Fibroblast of villous mesenchyme (primary cell): ENCODE measurements around the gene ICOSLG. TPM values are rescaled to one million over a fixed set of nuclear protein-coding genes. Genes with fewer than 3 reads are reported as not detected.

Experiments
- DNase-seq: peaks from one replicate; pipeline ENCODE4 v3.0.0-alpha.2; 2010; ENCODE audit warnings: low read depth
- H3K4me3 ChIP-seq: 2 replicates; pipeline ENCODE4 v1.5.1; 2011; ENCODE audit warnings: low read depth, mild to moderate bottlenecking, low read length
- CTCF ChIP-seq: IDR thresholded peaks from 2 replicates; pipeline ENCODE4 v1.5.1; 2012; ENCODE audit warnings: low read depth, mild to moderate bottlenecking, low read length; ENCODE audit not compliant: insufficient read depth
- total RNA-seq: library from RNA; depleted of rRNA; stranded (reverse); fragments of >200 nt; gene quantifications from 2 replicates; pipeline ENCODE4 v1.2.3, GENCODE V29; 2012

The ICOSLG gene
- total RNA-seq, 1 donor, result 0.43 TPM

DNA sequence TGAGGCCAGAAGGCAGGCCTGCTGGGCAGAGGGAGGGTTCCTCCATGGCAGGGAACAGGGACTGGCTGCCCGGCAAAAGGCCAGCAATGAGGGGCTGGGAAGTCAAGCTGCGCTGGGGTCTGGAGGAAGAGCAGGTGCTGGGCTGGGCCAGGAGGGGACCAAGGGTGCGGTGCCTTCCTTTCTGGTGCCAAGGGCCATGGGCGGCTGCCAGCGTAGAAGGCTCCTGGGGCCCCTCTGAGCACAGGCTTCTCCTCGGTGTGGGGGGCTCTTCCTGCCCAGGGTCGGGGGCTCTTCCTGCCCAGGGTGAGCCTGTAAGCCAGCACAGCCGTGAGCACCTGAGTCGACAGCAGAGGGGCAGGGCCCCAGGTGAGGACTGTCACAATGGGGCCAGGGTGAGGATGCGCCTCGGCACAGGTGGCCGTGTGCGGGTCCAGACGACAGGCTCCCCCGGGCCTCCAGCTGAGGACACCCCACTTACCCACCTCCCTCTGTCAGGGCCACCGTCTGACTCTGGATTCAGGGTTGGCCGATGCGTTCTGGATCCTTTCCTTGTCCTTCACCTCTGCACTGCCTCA lies 31.6 kb upstream of the ICOSLG start:
- TF ChIP-seq CTCF, result no peak
- no peak overlapping the region for H3K4me3 ChIP-seq
- DNase-seq, result no peak

- no peak for TF ChIP-seq CTCF
- no peak for DNase-seq
- no peak overlapping the region for H3K4me3 ChIP-seq
These were observed 31.0 kb upstream of the ICOSLG start for GRCh38 chr21:44271558-44272283.

GRCh38 chr21:44269090-44269489 lies 28.3 kb upstream of the ICOSLG start:
- no peak for TF ChIP-seq CTCF
- no peak overlapping the region for H3K4me3 ChIP-seq
- no peak for DNase-seq

- H3K4me3 ChIP-seq, result no peak overlapping the region
- peak; percentile 38 for TF ChIP-seq CTCF
- peak; percentile 42 for DNase-seq
These were observed 27.0 kb upstream of the ICOSLG start for GRCh38 chr21:44267655-44268142.

DNA sequence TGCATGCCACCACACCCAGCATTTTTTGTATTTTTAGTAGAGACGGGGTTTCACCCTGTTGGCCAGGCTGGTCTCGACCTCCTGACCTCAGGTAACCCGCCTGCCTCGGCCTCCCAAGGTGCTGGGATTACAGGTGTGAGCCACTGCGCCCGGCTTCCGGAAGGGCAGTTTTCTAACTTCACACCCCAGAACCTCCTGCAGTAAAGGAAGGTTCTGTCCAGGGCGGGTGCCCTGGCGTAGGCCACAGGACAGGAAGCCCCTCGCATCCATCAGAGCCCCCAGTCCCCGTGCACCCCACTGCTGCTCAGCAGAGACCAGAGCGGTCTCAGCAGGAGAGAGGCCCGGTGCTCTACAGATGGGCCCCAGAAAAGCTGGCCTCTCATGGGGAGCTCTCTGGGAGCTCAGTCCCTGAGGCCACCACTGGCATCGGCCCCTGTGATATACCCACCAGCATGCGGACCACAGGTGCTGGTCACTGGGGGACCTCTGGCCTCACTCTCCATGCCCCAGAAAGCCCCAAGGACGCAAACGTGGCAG lies 25.1 kb upstream of the ICOSLG start:
- no peak for DNase-seq
- no peak overlapping the region for H3K4me3 ChIP-seq
- no peak for TF ChIP-seq CTCF

DNA sequence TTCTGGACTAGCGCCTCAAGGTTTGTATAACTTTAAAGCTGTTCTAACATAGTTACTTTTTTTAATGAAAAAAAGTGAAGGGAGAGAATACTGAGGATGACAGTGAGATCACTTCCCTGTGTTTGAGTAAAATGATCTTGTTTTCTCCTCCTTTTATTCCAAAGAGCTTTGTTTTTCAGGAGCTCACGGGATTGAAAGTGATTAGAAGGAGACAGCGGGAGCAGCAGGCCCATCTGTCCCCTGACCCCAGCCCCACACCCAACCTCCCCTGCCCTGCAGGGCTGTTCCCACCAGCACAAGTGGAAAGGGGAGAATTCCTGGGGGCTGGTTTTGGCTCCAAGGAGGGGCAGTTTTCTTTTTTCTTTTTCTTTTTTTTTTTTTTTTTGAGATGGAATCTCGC lies 23.0 kb upstream of the ICOSLG start:
- H3K4me3 ChIP-seq, result no peak overlapping the region
- no peak for TF ChIP-seq CTCF
- no peak for DNase-seq
